ENCODE results near the gene ELMOD3.
"Not testable (repeated sequence)": the region's sequence is repeated elsewhere in the genome, so short reads cannot be mapped to it uniquely, and the experiment has no call there.

ELMOD3 gene

DNA sequence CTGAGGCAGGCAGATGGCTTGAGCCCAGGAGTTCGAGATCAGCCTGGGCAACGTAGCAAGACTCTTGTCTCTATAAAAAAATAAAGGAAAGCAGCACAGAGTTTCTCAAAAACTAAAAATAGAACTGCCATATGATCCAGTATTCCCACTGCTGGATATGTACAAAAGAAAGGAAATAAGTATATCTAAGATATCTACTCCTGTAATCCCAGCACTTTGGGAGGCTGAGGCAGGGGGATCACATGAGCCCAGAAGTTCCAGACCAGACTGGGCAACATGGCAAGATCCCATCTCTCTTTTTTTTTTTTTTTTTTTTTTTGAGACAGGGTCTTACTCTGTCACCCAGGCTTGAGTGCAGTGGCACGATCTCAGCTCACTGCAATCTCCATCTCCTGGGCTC, 24.9 kb upstream of the ELMOD3 start:
- not testable (repeated sequence) for DNase-seq

DNA sequence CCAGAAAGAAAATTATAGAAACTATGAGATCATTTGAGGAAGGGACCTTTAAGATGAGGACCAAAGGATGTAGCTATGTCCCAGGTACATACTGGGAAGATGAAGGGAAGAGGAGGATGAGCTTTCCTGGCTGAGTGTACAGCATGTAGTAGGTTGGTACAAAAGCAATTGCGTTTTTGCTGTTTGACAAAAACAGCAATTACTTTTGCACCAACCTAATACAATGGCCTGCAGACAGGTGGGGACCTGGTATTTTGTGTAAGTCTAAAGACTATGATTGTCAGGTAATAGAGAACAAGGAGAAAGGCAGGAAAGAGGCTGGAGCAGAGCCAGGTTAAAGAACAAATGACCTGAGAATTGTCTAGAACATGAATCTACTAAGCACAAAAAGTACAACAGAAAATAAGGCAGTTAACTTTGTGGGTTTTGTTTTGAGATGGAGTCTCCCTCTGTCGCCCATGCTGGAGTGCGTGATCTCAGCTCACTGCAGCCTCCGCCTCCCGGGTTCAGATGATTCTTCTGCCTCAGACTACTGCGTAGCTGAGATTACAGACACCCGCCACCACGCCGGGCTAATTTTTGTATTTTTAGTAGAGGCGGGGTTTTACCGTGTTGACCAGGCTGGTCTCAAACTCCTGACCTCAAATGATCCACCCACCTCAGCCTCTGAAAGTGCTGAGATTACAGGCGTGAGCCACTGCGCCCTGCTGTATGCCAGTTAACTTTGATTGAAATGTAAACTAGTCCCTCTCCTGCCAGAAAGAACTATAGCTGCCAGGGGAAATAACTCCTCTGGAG, 23.5 kb upstream of the ELMOD3 start:
- no peak for DNase-seq

DNA sequence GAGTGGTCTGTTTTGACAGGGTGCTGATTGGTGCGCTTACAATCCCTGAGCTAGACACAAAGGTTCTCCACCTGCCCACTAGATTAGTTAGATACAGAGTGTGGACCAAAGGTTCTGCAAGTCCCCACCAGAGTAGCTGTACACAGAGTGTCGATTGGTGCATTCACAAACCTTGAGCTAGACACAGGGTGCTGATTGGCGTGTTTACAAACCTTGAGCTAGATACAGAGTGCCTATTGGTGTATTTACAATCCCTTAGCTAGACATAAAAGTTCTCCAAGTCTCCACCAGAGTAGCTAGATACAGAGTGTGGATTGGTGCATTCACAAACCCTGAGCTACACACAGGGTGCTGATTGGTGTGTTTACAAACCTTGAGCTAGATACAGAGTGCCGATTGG, 20.7 kb upstream of the ELMOD3 start:
- DNase-seq, result not testable (repeated sequence)

DNA sequence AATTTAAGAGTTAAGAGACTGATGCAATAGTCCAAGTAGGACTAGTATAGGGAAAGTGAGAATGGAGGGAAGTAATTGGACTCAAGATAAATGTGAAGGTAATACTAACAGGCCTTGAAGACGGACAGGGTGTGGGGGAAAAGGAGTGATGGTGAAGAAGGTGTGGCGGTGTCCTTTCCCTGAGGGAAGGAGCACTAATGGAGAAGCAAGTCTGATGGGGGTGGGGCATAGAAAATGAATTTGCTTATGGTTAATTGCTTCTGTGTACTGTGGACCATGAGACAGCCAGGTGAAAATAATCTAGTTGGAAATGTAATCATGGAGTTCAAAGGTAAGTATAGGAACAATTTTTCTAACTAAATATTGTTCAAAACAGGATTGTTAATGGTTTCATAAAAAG, 19.6 kb upstream of the ELMOD3 start:
- no peak for DNase-seq

DNA sequence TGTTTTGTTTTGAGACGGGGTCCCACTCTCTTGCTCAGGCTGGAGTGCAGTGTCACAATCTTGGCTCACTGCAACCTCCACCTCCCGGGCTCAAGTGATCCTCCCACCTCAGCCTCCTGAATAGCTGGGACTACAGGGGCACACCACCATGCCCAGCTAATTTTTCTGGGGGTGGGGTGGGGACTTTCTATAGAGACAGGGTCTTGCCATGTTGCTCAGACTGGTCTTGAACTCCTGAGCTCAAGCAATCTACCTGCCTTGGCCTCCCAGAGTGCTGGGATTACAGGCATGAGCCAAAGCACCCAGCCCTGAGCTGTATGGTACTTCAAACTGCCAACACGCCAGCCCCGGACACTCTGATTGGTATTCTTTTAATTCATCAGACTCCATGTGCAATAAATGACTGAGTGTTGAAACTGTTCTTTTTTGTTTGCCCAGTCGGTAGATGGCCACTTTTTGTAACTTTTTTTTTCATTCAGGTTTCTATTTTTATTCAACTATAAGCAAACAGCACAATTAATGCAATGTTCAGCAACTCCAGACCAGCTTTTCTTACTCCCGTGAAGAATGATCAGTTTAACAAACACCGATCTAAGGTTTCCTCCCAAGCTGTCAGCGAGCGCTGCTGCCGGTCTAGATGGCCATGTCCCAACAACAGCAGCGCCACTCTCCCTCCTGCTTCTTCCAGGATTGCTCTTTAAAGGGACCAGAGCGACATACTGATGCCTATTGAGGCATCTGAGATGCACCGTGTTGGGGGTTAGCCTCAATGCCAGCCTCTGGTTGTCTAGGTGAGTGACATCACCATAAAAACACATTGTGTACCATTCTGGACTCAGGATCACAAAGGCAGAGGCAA, 14.3 kb upstream of the ELMOD3 start:
- DNase-seq, result no peak

DNA sequence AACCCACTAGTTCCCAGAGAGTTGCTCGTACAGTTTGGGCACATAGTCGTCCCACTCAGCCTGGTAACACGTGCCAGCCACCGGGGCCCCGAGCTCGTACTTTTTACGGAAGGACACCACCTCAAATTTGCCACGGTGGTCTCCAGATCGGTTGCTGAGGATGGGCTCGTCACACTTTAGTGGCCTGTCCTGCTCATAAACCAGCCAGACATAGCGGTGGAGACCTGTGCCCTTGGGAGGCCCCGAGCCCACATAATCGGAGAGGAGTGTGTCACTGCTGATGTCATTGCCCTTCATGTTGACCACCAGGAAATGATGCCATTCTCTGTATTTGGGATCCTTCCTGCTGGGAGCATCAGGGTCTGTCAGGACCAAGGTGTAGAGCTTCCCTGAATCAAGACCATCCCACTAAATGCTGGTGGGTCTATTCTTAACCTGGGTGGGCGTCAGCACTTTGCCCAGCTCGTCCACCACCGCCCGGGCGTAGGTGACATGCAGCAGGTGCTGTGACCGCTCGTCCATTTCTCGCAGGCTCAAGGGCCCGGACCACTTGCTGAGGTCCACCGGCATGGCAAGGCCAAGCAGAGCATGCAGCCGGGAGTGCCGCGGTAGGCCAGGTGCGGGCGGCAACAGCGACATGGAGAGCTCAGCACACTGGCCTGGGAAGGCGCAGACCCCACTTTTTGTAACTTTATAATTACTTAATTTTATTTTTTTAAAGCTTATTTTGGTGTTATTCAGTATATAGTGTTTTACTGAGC, 13.1 kb upstream of the ELMOD3 start:
- DNase-seq, result no peak

DNA sequence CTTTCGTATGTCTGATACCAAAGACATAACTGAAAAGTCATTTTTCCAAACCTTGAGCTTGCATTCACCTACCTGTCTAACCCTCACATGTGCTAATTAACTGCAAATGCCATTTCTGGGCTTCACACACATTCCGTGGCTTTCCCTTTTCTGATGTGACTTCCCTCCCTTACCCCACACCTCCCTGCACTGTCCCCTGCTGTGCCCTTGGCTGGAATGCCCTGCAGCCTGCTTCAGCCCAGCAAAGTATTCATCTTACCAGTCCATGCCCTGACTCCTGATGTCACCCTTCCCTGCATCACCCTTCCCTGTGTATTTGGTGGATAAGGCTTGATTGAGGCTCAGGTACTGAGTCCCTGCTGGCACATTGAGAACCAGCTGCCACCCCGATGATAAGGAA, 12.4 kb upstream of the ELMOD3 start:
- no peak for DNase-seq

DNA sequence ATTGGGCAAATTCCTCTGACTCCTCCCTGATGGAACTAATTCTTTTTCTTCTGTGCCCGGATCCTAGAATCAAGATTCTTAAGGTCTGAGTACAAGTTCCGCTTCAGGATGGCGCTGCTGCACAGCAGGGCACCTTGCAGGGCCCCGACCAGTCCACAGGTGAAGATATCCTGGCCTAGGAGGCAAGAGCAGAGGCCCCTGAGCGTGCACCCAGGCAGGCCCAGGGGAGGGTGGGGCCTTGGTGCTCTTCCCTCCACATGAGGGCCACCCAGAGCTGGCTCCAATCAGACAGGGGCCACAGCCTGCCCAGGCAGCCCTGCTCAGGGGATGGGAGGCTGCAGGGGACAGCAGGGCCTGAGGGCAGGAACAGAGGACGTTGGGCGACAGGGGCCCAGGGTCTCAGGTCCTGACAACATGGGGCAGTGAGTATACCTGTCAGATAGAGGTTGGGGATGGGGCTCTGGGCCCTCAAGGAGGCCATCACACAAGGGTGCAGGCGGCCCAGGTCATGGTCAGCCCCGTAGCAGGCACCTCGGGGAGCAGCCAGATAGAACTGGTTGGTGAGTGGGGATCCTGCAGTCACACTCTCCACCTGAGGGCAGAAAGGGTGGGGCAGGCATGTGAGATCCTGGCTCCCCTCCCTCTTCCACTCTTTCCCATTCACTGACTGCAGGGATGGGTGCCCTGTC, 11.2 kb upstream of the ELMOD3 start:
- not testable (repeated sequence) for DNase-seq

DNA sequence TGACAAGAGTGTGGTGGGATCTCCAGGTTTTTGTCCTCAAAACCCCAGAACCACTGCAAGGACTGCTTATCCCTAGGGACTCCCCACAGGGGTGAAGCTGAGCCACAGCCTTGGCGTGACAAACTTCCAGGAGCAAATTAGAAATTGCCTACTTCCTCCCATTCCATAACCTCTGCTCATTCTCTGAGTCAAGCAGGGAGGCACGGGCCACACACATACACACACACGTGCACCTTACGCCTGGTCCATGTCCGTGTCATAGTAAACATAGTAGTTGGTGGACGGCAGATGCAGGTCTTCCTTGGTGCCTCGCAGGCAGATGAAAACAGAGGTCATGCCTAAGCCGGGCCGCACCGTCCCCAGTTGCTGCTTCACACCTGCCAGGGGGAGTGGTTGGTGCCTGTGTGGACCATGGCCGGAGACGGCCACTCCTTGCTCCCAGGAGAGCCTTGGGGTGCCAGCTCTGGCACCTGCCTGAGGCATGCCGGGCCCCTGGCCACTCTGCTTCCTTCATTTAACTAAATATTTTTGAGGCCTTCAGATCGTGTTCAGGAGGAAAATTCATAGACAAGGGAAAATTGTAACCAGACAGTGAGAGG, 10.1 kb upstream of the ELMOD3 start:
- DNase-seq, result no peak

DNA sequence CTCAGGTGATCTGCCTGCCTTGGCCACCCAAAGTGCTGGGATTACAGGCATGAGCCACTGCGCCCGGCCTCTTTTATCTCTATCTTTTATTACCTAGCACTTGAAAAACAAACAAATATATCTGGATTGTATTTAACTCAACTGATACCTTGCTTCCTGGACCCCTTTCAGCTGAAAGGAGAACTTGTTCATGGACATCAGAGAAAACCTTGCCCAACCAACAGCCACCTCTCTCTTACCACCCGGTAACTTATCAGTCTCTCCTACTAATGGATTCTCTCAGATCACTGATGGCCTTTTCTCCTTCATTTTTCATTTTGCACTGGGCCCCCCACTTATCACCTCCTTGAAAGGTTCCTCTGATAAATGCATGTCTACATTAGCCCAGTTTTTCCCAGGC, 7.0 kb upstream of the ELMOD3 start:
- no peak for DNase-seq

DNA sequence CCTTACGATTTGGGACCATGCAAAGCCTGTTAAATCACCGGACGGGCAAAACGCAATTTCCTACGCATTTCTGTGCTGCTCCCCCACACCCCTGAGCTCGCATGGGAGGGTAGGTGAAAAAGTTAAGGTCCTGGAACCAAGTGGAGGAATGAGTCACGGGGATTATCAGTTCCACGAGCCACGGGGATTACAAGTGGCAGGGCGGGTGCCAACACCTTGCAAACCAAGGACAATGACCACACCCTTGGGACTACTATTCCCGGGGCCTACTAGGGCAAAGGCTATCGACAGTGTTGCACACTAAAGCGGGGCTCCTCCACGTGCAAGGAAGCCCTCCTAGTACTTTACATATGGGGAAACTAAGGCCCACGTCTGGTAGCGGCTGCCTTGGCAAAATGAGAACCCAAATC, 688 bp upstream of the ELMOD3 start:
- DNase-seq, result no peak

DNA sequence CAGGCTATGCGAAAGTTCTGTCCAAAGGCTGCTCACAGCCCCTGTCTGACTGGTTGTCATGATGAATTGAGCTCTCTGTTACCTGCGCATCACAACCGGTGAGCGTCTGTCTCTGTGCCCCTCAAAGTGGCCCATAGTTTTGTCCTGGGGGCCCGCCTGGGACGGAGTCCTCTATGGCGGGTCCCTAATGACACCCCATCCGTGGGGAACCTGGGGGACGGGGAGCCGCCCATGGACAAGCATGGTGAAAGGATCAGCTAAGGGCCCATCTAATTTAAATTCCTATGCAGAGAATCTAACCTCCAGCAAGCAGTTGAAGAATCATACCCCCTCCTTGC, 473 bp downstream of the ELMOD3 start:
- DNase-seq, result no peak

DNA sequence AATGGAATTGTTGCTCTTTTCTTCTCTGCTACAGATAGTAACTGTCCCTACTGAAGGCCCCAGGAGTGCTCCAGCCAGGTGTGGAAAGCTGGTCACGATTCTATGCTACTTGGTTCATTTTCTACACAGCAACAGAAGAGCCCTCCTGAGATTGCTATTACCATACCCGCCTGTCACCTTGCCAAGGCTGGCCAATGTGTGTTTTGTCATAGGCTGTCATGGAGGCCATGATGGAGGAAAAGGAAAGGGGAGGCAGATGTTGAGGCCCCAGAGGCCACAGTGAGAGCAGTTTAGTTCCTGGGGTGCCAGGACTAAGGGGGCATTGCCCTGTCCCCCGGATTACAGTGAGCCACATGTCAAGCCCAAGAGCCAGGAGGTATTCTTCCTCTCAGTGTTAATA, 952 bp downstream of the ELMOD3 start:
- DNase-seq, result no peak

DNA sequence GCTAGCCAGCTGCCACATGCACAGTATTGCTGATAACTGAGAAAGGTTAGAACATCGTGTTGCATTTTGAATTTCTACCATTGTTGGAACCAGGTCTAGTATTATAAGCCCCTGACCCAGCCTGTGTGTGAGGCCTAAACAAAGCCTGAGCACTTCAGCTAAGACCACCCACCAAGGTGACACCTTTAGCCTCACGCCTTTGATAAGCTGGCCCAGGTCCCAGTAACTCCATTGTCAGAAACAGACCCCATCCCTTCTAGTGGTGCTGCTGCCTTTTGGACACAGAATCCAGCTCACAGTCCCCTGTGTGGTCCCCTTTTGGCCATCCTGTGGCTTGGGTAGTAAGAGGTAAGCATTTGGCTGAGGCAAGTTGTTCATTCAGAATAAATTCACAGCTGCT, 1.6 kb downstream of the ELMOD3 start:
- DNase-seq, result no peak

DNA sequence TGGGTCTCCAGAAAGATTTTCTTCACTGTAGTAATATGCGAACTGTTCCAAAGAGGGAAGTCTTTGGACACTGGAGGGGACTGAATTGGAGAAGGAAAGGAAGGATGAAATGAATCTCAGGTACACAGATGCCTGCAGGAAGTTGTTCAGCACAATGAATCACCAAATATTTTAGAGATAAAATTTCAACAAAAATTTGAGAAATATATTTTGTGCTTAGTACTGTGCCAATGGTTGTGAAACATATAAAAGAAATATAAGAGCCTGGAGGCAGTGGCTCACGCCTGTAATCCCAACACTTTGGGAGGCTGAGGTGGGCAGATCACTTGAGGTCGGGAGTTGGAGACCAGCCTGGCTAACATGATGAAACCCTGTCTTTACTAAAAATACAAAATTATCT, 3.2 kb downstream of the ELMOD3 start:
- DNase-seq, result no peak

DNA sequence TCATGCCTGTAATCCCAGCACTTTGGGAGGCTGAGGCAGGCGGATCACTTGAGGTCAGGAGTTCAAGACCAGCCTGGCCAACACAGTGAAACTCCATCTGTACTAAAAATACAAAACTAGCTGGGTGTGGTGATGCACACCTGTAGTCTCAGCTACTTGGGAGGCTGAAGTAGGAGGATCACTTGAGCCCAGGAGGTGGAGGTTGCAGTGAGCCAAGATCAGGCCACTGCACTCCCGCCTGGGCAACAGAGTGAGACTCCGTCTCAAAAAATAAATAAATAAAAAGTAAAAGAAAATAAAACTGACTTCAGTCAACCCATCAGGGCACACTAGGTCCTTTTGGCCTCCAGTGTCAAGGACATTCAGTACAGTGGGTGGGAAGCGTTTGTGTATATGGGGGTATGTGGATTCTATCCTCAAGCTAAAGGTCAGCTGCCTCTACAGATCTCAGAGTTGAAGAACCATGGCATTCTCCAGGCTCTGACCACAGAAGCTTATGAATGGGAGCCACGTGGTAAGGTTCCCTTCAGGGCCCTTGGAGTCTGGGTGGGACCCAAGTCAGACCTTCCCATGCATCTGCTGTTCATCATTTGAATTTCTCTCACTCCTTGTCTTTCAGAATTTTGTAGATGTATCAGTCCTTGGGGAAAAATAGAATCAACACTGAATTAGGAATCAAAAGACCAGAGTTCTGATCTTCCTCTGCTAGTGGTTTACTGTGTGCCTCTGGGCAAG, 8.3 kb downstream of the ELMOD3 start:
- not testable (repeated sequence) for DNase-seq

DNA sequence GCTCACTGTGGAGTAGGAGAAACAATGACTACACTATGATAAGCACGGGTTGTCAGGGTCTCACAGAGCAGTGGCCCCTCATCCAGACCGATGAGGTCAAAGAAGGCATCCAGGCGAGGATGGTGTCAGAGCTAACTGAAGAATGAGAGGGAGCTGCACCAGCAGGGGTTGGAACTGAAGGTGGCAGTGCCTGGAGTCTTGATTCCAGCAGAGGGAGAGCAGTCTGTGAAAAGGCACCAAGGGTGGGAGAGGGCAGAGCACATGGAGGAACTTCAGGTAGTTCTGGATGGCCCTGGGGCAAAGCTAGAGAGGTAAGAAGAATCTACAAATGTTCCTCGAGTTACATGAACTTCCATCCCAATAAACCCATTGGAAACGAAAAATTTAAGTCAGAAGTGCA, 12.6 kb downstream of the ELMOD3 start:
- DNase-seq, result no peak

DNA sequence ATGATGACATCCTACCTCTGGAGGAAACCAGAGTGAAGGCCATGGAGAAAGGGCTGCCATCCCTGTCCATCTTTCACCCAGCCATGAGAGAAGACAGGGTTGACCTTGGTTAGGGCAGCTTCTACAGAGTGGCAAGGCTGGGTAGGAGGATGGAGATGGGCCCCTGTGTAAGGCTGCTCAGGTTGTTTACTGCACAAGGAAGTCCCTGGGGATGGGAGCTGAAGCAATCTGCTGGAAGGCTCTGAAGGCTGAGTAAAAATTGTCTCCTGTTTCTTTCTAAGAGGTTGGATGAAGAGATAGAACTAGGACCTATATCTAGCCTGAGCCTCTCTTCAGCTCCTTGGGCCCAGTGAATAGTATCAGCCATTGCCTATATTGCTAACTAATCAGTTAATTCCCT, 14.4 kb downstream of the ELMOD3 start:
- no peak for DNase-seq

DNA sequence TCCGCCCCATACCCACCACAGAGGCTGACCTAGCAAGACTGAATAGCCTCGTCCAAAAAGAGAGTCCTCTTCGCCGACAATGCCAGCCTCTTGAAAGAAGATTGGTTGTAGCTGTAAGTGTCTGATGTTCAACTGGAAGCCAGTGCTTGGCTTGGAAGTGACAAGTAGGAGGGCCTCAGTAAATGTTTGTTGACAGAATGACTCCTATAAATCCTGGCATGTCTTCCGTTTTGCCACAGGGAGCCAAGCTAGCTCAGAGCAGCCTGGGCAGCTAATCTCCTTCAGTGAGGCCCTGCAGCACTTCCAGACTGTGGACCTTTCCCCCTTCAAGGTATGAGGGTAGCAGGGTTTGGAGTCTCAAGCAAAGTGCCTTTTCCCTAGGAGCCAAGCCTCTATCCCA, 14.9 kb downstream of the ELMOD3 start:
- DNase-seq, result no peak

DNA sequence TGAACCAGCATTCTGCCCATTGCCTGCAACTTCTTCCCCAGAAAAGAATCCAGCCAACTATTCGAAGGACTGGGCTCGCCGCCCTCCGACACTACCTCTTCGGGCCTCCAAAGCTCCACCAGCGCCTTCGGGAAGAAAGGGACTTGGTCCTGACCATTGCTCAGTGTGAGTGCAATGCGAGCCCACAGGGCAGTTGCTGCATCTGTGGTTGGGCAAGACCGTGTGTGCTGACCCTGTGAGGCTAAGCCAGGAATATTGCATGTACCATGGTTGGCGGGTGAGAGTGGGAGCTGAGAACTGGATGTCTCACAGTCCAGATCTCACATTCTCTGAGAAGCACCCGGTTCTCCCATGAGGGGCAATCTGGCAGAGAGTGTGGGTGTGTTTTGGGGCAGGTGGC, 16.5 kb downstream of the ELMOD3 start:
- no peak for DNase-seq

DNA sequence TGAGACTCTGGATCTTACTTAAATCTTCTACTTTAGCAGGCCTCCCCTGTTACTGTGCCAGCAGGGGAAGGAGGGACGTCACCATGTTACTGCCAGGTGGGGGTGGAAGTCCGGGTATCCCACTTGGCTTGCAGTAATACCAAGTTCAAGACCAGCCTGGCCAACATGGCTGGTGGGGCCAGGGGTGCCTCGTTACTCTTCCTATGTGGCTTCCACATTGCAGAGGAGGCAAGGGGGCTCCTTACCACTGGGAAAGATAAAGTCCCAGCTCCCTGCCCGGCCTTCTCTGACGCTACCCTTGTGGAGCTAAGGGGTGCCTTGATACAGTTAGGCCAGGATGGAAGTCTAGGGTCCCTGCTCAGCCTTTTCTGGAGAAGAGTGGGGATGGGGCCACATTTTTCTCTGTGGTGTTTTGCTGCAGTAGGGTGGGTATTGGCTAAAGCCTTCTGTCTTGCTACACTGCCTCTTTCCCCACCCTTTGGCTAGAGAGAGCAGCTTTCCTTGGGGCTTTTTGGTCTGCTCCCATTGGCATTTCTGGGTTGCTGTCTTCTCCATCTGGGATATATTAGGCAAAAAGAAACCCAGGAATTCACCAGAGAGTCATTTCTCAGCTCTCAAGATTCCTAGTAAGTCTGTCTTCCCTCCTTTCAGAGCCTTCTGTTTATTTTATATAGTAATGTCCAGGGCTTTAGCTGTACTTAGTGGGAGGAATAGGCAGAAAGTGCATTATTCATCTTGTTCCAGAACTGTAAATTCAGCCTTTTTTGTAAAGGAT, 21.9 kb downstream of the ELMOD3 start:
- no peak for DNase-seq

Measured in activated CD4-positive, alpha-beta T cell treated with anti-CD3 and anti-CD28 coated beads for 1 hour (primary cell).